AG09319 (cell line): ENCODE data around the gene WWP2.
A peak's percentile ranks its signal among the peaks of the same experiment; 100 is the strongest.

Experiments
- DNase-seq: peaks from one replicate; pipeline ENCODE4 v3.0.0-alpha.2; 2010; ENCODE audit warnings: low read depth; ENCODE audit errors: extremely low read depth
- TF ChIP-seq, protein P1 (sequence below): IDR thresholded peaks from 2 replicates; pipeline ENCODE4 v1.5.1; 2011; ENCODE audit warnings: low read depth, mild to moderate bottlenecking, inconsistent platforms, low read length, moderate library complexity

WWP2 gene

DNA sequence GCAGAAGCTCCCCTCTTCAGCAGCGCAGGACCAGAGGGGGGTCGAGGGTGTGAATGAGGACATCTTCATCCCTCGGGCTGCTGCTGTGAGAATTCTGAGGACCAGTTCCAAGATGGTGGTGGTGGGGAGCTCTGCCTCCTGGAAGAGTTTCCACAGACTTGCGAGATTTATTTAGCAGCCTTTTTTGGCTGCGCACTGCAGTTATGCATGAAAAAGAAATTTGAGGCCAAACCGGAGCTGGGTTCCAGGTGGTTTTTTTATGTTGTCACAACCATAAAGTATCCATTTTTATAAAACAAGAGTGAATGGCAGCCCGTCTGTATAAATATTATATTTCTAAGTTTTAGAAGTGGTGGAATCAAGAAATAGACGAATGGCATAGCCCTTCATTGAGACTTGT lies 112.1 kb downstream of the WWP2 start:
- DNase-seq = no peak
- TF ChIP-seq, protein P1, sequence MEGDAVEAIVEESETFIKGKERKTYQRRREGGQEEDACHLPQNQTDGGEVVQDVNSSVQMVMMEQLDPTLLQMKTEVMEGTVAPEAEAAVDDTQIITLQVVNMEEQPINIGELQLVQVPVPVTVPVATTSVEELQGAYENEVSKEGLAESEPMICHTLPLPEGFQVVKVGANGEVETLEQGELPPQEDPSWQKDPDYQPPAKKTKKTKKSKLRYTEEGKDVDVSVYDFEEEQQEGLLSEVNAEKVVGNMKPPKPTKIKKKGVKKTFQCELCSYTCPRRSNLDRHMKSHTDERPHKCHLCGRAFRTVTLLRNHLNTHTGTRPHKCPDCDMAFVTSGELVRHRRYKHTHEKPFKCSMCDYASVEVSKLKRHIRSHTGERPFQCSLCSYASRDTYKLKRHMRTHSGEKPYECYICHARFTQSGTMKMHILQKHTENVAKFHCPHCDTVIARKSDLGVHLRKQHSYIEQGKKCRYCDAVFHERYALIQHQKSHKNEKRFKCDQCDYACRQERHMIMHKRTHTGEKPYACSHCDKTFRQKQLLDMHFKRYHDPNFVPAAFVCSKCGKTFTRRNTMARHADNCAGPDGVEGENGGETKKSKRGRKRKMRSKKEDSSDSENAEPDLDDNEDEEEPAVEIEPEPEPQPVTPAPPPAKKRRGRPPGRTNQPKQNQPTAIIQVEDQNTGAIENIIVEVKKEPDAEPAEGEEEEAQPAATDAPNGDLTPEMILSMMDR = no peak

DNA sequence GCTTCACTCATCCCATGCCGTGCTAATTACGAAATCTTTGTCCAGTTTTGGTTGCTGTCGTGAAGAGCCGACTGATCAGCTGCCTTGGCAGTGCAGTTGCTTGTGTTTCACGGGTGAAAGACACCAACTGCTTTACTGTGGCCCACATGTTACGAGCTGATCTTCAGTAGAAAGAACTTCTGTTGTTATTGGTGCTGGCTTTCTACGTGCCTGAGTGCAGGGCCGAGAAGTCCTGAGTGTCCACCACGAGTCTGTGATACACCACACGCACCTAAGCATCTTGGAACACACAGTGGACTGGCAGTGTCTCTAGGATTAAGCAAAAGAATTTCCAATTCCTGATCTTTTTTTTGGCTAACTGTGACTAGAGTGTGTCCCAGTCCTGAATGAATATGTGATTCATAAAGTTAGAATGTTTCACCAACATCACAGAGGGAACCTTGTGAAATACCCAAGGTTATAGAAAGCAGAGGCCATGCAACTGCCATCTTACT lies 118.6 kb downstream of the WWP2 start:
- TF ChIP-seq, protein P1 = no peak
- peak; percentile 57 for DNase-seq

DNA sequence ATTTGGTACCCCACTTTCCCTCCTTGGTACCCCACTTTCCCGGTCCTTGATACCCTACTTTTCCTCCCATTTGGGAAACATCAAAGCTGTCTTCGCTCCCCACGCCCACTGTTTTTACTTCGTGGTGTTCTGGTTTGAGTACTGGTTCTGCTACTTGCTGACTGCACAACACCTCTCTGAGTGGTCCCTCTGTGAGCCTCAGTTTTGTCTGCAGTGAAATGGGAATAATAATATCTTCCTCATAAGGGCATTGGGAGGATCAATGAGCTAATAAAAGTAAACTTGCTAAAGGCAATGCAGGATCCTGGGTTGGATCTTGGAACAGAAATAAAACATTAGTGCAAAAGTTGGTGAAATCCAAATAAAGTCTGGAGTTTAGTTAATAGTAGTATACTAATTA lies 119.0 kb downstream of the WWP2 start:
- no peak for DNase-seq
- TF ChIP-seq, protein P1 = no peak

DNA sequence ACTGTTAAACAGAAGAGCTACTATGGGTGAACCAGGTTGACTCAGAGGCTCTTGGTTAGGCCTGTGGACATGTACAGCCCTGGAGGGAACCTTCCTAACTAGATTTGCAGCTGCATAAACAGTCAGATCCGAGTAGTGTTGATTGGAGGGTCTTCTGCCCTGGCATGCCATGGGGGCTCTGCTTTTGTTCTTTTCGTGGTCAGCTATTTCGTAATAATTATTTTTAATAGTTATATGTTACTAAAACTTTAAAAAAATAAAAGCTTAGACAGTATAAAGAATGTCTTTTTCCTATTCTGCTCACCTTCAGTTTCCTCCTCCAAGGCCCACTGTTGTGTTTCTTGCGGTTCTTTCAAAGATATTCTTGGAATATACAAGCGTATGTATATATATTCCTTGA lies 121.6 kb downstream of the WWP2 start:
- TF ChIP-seq, protein P1 = no peak
- DNase-seq = no peak

DNA sequence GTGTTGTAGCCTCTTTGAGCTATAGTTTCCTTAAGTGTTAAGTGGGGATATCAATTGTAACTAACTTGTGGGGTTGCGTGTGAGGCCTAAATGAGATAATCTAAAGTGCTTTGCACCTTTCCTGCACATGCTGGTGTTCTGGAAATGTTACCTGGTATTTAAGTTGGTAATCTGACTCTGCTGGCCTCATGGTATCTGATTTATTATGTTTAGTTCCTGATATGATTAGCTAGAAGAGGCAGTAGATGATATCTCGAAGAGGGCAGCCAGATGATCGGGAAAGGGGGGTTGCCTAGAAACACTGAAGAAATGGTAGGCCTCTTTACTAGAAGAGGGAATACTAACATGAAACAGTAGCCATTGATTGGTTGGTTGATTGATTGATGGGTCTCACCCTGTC lies 123.6 kb downstream of the WWP2 start:
- TF ChIP-seq, protein P1 = no peak
- DNase-seq = no peak

DNA sequence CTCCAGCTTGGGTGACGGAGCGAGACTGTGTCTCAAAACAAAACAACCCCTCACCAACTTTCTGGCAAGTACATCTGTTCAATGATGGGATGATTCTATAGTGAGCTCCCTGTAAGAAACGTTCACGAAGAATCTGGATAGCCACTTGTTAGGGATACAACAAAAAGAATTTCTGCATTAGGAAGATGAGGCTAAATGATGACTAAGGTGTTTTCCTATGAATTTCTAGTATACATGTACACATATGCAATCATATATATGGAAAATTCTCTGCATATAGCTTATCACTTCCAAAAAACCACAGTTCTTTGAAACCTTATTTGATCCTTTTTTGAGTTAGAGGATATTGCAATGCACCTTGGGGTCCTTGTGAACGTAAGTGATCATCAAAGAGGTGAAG lies 124.6 kb downstream of the WWP2 start:
- TF ChIP-seq, protein P1 = no peak
- no peak for DNase-seq

DNA sequence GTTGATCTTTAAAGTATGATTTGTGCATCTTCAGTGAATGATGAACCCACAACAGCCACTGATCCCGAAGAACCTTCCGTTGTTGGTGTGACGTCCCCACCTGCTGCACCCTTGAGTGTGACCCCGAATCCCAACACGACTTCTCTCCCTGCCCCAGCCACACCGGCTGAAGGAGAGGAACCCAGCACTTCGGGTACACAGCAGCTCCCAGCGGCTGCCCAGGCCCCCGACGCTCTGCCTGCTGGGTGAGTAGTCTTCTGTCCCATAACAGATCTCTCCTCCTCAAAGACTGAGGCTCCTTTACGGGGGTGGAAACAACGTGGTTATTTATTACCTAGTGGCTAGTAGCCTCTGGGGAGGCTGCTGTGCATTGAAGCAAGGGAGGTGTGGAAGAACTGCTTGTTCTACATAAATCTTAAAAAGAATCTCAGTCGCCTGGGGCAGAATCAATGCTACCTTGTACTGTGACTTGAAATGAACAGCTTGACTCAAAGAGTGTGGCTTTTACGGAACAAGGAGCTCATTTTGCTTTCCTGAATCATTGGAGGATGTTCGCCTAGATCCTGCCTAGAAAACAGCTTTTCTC lies 126.0 kb downstream of the WWP2 start:
- TF ChIP-seq, protein P1 = no peak
- DNase-seq = no peak
